GM10266 (cell line): ENCODE results near the gene TMEM61.

Experiments used
- DNase-seq: peaks from one replicate; pipeline ENCODE4 v3.0.0; 2012; ENCODE audit errors: extremely low spot score
- TF ChIP-seq, protein P1 (sequence below): IDR thresholded peaks from 2 replicates; pipeline ENCODE4 v1.5.1; 2012; ENCODE audit warnings: mild to moderate bottlenecking, low read depth; ENCODE audit not compliant: control insufficient read depth, insufficient read depth; ENCODE audit errors: missing control alignments

TMEM61 gene

DNA sequence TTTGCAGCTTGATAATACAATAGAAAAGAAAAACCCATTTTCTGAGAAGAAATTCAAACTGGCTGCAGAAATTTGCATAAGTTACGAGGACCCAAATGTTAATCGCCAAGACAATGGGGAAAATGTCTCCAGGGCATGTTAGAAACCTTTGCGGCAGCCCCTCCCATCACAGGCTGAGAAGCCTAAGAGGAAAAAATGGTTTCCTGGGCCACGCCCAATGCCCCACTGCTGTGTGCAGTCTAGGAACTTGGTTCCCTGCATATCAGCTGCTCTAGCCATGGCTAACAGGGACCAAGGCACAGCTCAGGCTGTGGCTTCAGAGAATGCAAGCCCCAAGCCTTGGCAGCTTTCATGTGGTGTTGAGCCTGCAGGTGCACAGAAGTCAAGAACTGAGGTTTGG, 37.5 kb upstream of the TMEM61 start:
- DNase-seq, result no peak
- TF ChIP-seq, protein P1, sequence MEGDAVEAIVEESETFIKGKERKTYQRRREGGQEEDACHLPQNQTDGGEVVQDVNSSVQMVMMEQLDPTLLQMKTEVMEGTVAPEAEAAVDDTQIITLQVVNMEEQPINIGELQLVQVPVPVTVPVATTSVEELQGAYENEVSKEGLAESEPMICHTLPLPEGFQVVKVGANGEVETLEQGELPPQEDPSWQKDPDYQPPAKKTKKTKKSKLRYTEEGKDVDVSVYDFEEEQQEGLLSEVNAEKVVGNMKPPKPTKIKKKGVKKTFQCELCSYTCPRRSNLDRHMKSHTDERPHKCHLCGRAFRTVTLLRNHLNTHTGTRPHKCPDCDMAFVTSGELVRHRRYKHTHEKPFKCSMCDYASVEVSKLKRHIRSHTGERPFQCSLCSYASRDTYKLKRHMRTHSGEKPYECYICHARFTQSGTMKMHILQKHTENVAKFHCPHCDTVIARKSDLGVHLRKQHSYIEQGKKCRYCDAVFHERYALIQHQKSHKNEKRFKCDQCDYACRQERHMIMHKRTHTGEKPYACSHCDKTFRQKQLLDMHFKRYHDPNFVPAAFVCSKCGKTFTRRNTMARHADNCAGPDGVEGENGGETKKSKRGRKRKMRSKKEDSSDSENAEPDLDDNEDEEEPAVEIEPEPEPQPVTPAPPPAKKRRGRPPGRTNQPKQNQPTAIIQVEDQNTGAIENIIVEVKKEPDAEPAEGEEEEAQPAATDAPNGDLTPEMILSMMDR, result no peak

DNA sequence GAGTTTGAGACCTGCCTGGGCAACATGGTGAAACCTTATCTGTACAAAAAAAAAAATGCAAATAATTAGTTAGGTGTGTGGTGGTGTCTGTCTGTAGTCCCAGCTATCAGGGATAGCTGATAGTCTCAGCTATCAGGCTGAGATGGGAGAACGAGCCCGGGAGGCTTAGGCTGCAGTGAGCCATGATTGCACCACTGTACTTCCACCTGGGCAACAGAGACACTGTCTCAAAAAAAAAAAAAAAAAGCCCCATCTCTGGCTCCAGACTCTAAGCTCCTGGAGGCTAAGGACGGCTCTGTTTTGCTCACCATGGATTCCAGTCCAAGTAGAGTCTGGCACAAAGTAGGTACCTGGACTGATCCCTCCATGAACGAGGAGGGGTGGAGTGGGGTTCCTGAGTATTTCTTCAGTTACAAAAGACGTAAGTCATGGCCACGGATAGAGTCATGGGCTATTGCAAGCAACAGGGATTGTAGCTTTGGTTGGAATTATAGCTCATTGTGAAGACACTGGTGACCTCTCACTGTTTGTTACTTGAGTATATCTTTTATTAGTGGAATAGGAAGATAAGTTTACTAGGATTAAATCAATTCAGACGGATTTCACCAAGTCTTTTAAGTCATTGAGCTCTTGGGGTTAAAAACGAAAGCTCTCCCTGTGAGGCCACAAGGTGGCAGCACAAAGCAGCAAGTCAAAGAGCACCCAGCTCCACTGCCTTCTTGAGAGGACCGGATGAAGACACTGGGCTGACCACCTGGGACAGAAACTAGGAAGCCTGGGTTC, 35.6 kb upstream of the TMEM61 start:
- peak; percentile 72 for DNase-seq

DNA sequence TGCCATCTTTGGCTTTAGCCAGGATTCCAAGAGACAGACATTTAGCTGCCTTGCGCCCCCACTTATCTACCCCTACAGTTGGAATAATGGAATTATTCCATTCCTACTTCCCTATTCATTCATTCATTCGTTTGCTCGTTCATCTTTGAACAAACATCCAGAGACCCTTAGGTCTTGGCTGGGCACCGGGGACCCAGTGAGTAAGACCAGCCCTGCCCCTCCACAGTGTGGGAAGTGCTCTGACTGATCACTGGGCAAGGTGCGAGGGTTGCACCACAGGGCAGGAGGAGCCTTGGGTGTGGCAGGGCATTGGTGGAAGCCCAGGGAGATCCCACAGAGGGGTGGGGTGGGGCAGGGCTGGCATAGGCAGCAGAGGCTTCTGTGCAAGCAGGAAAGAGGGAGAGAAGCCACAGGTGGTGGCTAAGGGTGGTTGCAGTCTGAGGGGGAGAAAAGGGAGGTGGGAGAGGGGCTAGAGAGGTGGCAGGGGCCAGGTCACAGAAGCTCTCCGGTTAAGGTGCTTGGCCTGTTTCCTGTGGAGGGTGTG, 35.0 kb upstream of the TMEM61 start:
- DNase-seq, result no peak
- TF ChIP-seq, protein P1, result no peak

More for the DNA sequence above, 35.6 kb upstream of the TMEM61 start:
- TF ChIP-seq, protein P1, result peak; percentile 69

DNA sequence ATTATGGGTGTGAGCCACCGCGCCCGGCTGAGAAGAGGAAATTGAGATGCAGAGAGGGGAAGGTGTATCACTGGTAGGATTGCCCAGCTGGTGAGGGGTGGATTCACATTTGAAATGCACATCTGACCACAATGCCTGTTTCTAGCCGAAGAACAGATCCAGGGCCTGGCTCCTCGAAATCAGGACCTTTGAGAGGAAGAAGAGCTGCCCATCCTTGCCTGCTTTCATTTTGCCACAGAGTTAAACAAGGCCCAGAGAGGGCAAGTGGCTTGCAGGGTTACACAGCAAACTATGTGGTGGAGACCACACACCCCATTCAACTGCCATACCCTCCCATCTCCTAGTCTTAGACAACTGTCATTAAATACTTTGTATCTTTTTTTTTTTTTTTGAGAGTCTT, 32.9 kb upstream of the TMEM61 start:
- DNase-seq, result no peak
- TF ChIP-seq, protein P1, result no peak

DNA sequence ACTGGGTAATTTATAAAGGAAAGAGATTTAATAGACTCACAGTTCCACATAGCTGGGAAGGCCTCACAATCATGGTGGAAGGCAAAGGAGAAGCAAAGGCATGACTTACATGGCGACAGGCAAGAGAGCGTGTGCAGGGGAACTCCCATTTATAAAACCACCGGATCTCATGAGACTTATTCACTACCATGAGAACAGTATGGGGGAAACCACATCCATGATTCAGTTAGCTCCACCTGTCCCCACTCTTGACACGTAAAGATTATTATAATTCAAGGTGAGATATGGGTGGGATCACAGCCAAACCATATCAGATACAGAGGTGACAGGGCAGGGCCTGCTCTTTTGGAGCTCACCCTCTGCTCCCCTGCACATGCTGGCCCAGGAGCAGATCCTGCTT, 31.4 kb upstream of the TMEM61 start:
- no peak for DNase-seq

DNA sequence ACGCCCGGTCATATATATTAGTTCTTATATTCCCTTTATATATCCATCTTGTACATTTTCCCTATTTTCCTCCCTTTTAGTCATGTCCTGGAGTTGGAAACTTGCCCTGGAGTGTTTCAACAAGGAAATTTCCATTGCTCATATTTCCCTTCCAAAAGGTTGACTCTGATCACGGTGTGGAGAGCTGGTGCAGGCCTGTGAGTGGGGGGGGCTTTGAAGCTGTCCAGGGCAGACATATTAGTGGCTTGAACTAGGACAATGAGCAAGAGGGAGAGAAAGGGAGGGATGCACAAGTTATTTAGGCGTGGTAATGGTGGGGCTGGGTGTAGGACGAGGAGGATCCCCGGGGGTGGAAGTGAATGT, 30.4 kb upstream of the TMEM61 start:
- DNase-seq, result no peak
- TF ChIP-seq, protein P1, result no peak

More for the DNA sequence above, 31.4 kb upstream of the TMEM61 start:
- TF ChIP-seq, protein P1, result no peak
